Measurements from ENCODE around the gene PROSER3. TPM values are rescaled to one million over a fixed set of nuclear protein-coding genes. Genes with fewer than 3 reads are reported as not detected.

Gene PROSER3
- total RNA-seq, 8 experiments from 2014 or later: 3.1 to 19.9 (median 12.7) TPM

- H3K27ac ChIP-seq: peak within 1 kb of the TSS; percentile 99 to 100
- WGBS, 10 experiments: 0 to 7% (median 1%) methylated on average over 1 to 27 of the region's 40 CpGs; no CpG with 5 or more reads in 4 of the 10 experiments
- H3K4me1 ChIP-seq (replicated peaks in 1 of 2): peaks cover 16 to 22% of the 10 kb centered on the region in 2 donors
- peak within 1 kb of the TSS; percentile 97 to 99 (median 98) for H3K4me3 ChIP-seq
- in situ Hi-C loops (cut with MboI; ENCODE audit: low pct_unique_long_range_greater_than_20kb in 2 of 9, low sequenced_read_pairs in 9 of 9, unreplicated experiment in 9 of 9): no loop called here
- ATAC-seq (replicated peaks in 6 of 8): peak; percentile 40 to 61 (median 54)
Observed at GRCh38 chr19:35745328-35746086, 12.5 kb upstream of the PROSER3 start, which contains the start of the genes PSENEN and U2AF1L4. Gene PSENEN, plus strand, starts transcription at chr19:35745651. Its CDS starts 280 bp downstream, at chr19:35745931. Gene U2AF1L4, minus strand, starts transcription at chr19:35745418. Its CDS starts 27 bp downstream, at chr19:35745391.

- 0 to 60% methylated on average over 1 of the region's 4 CpGs; no CpG with 5 or more reads in 8 of the 10 experiments for WGBS, 10 experiments
- ATAC-seq (replicated peaks in 6 of 8): no peak
- Histone ChIP-seq H3K4me1 (replicated peaks in 1 of 2) (peaks cover 16 to 22% of the 10 kb centered on the region in 2 donors), H3K4me3 (peak overlapping the region; percentile 97 to 99 (median 98)), H3K27ac (peak overlapping the region; percentile 37 to 63)
- in situ Hi-C loops (cut with MboI; ENCODE audit: low pct_unique_long_range_greater_than_20kb in 2 of 9, low sequenced_read_pairs in 9 of 9, unreplicated experiment in 9 of 9): no loop called here
Observed at GRCh38 chr19:35746087-35746462, 11.9 kb upstream of the PROSER3 start.

- Histone ChIP-seq H3K4me3 (peak overlapping the region in 2 of 5 donors; percentile 97 to 99), H3K4me1 (replicated peaks in 1 of 2) (peaks cover 15 to 20% of the 10 kb centered on the region in 2 donors), H3K27ac (no peak overlapping the region)
- 50 to 86% methylated on average over 1 to 4 of the region's 5 CpGs; no CpG with 5 or more reads in 8 of the 10 experiments for WGBS, 10 experiments
- in situ Hi-C loops (cut with MboI; ENCODE audit: low pct_unique_long_range_greater_than_20kb in 2 of 9, low sequenced_read_pairs in 9 of 9, unreplicated experiment in 9 of 9): no loop called here
- ATAC-seq (replicated peaks in 6 of 8): no peak
Observed at GRCh38 chr19:35746531-35746930, 11.4 kb upstream of the PROSER3 start.

- 0 to 12% (median 0%) methylated on average over 2 to 22 of the region's 45 CpGs; no CpG with 5 or more reads in 2 of the 10 experiments for WGBS, 10 experiments
- H3K27ac ChIP-seq: peak within 1 kb of the TSS; percentile 54 to 62
- H3K4me1 ChIP-seq (replicated peaks in 1 of 2): peaks cover 13 to 18% of the 10 kb centered on the region in 2 donors
- in situ Hi-C loops (cut with MboI; ENCODE audit: low pct_unique_long_range_greater_than_20kb in 2 of 9, low sequenced_read_pairs in 9 of 9, unreplicated experiment in 9 of 9): no loop called here
- ATAC-seq (replicated peaks in 6 of 8): peak; percentile 69 to 82 (median 80)
- H3K4me3 ChIP-seq: peak within 1 kb of the TSS; percentile 62 to 85 (median 80)
Observed at GRCh38 chr19:35748106-35749020, 9.6 kb upstream of the PROSER3 start, which contains the start of gene LIN37. Gene LIN37, plus strand, starts transcription at chr19:35748576. Its CDS starts 149 bp downstream, at chr19:35748725.

GRCh38 chr19:35750167-35750566 lies 7.8 kb upstream of the PROSER3 start:
- Histone ChIP-seq H3K27ac (no peak overlapping the region), H3K4me1 (replicated peaks in 1 of 2) (peaks cover 11 to 14% of the 10 kb centered on the region in 2 donors), H3K4me3 (no peak overlapping the region)
- in situ Hi-C loops (cut with MboI; ENCODE audit: low pct_unique_long_range_greater_than_20kb in 2 of 9, low sequenced_read_pairs in 9 of 9, unreplicated experiment in 9 of 9): no loop called here
- ATAC-seq (replicated peaks in 6 of 8): no peak
- WGBS, 10 experiments: 40 to 80% (median 80%) methylated on average over 1 of the region's 5 CpGs; no CpG with 5 or more reads in 7 of the 10 experiments

- H3K4me3 ChIP-seq: no peak overlapping the region
- H3K4me1 ChIP-seq (replicated peaks in 1 of 2): peaks cover 15 to 16% of the 10 kb centered on the region in 2 donors
- in situ Hi-C loops (cut with MboI; ENCODE audit: low pct_unique_long_range_greater_than_20kb in 2 of 9, low sequenced_read_pairs in 9 of 9, unreplicated experiment in 9 of 9): no loop called here
- ATAC-seq (replicated peaks in 6 of 8): no peak
- H3K27ac ChIP-seq: no peak overlapping the region
- 44 to 100% (median 90%) methylated on average over 1 to 7 of the region's 14 CpGs; no CpG with 5 or more reads in 3 of the 10 experiments for WGBS, 10 experiments
Observed at GRCh38 chr19:35751839-35752745, 5.9 kb upstream of the PROSER3 start.

- ATAC-seq (replicated peaks in 6 of 8): no peak
- H3K4me3 ChIP-seq: no peak overlapping the region
- H3K27ac ChIP-seq: no peak overlapping the region
- in situ Hi-C loops (cut with MboI; ENCODE audit: low pct_unique_long_range_greater_than_20kb in 2 of 9, low sequenced_read_pairs in 9 of 9, unreplicated experiment in 9 of 9): no loop called here
- 50 to 100% (median 84%) methylated on average over 1 to 13 of the region's 20 CpGs; no CpG with 5 or more reads in 3 of the 10 experiments for WGBS, 10 experiments
- H3K4me1 ChIP-seq (replicated peaks in 1 of 2): peaks cover 17 to 18% of the 10 kb centered on the region in 2 donors
Observed at GRCh38 chr19:35752746-35753350, 5.1 kb upstream of the PROSER3 start.

GRCh38 chr19:35753634-35754369 lies 4.2 kb upstream of the PROSER3 start:
- Histone ChIP-seq H3K4me3 (no peak overlapping the region), H3K4me1 (replicated peaks in 1 of 2) (peaks cover 17 to 20% of the 10 kb centered on the region in 2 donors), H3K27ac (no peak overlapping the region)
- ATAC-seq (replicated peaks in 6 of 8): no peak
- 80 to 100% (median 100%) methylated on average over 1 to 3 of the region's 20 CpGs; no CpG with 5 or more reads in 7 of the 10 experiments for WGBS, 10 experiments
- in situ Hi-C loops (cut with MboI; ENCODE audit: low pct_unique_long_range_greater_than_20kb in 2 of 9, low sequenced_read_pairs in 9 of 9, unreplicated experiment in 9 of 9): no loop called here

GRCh38 chr19:35754370-35755130 lies 3.4 kb upstream of the PROSER3 start:
- no peak overlapping the region for H3K4me3 ChIP-seq
- H3K4me1 ChIP-seq (replicated peaks in 1 of 2): peaks cover 16 to 19% of the 10 kb centered on the region in 2 donors
- no peak for ATAC-seq (replicated peaks in 6 of 8)
- WGBS, 10 experiments: 80 to 87% methylated on average over 3 to 5 of the region's 13 CpGs; no CpG with 5 or more reads in 8 of the 10 experiments
- no peak overlapping the region for H3K27ac ChIP-seq
- in situ Hi-C loops (cut with MboI; ENCODE audit: low pct_unique_long_range_greater_than_20kb in 2 of 9, low sequenced_read_pairs in 9 of 9, unreplicated experiment in 9 of 9): no loop called here

- H3K4me3 ChIP-seq: no peak overlapping the region
- no peak overlapping the region for H3K27ac ChIP-seq
- H3K4me1 ChIP-seq (replicated peaks in 1 of 2): peaks cover 13 to 19% of the 10 kb centered on the region in 2 donors
- in situ Hi-C loops (cut with MboI; ENCODE audit: low pct_unique_long_range_greater_than_20kb in 2 of 9, low sequenced_read_pairs in 9 of 9, unreplicated experiment in 9 of 9): no loop called here
- WGBS, 10 experiments: 0 to 75% (median 27%) methylated on average over 3 to 9 of the region's 17 CpGs; no CpG with 5 or more reads in 6 of the 10 experiments
- peak in 3 of 8 experiments; percentile 29 to 39 (median 36) for ATAC-seq (replicated peaks in 6 of 8)
Observed at GRCh38 chr19:35755131-35755549, 2.8 kb upstream of the PROSER3 start.
